GM19193 (cell line): ENCODE results near the gene MAGI3.

Experiments used
- POLR2A ChIP-seq: IDR thresholded peaks from 4 replicates; pipeline ENCODE4 v1.6.1; 2011; ENCODE audit not compliant: insufficient read depth, insufficient read length; ENCODE audit errors: extremely low read depth

MAGI3 gene

DNA sequence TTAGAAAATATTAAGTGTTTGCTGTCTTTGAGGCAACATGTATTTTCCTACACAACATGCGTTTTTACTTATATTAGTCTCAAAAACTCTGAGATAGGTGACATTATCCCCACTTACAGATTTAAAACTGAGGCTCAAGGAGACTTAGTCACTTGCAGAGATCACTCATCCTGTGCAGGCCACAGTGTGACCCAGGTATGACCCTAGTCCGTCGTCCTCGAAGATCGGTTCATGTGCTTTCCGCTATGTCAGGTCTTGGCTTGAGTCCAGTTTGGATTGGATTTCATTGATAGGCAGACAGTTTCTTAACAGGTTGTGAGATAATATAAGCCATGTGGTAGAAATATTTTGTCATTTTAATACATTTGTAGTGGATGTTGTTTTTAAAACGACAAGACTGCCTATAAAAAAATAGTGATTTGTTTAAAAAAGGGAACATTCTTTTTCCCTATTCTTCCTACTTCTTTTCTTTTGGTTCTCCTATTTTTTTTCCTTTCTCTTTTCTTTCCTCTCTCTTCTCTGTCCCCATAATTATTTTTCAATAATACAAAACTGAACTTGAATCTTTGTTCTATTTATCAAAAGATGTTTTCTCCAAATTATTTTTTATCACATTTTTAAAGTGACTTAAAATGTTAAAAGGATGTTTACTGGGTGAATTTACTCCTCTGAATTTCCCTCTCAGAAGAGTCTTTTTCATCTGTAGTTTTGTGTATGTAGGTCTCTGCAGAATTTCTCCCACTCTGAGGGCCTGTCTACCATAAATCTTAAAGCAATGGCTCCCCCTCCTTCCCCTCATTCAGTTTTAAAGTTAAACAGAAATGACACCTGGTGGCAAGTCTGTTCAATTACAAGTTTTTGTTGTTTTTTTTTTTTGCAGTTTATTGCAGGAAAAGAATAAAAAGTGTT lies 287.2 kb downstream of the MAGI3 start:
- TF ChIP-seq POLR2A = no peak

GRCh38 chr1:113678159-113678469 lies 287.8 kb downstream of the MAGI3 start:
- TF ChIP-seq POLR2A = no peak

GRCh38 chr1:113681596-113682337 lies 291.5 kb downstream of the MAGI3 start:
- no peak for TF ChIP-seq POLR2A

- TF ChIP-seq POLR2A = no peak
Measured at GRCh38 chr1:113683384-113684152, 293.3 kb downstream of the MAGI3 start.

DNA sequence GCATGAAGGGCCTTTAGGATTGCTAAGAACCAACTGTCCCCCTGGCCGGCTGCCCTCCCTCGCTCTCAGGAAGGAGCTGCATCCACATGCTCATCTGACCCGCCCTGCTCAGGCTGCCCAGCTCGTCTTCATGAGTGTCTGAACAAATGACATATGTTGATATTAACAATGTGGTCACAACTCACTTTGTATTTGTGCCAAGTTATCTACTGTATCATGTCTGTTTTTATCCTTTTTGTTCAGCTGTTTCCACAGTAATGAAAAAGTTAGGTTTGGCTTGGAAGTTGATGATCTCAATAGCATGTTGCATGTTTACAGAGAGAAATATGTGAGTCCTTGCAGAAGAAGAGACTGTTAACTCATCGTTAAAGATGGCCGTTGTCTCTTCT lies 293.8 kb downstream of the MAGI3 start:
- no peak for TF ChIP-seq POLR2A

GRCh38 chr1:113686891-113687618 lies 296.7 kb downstream of the MAGI3 start:
- TF ChIP-seq POLR2A = no peak

GRCh38 chr1:113691184-113691583 lies 300.9 kb downstream of the MAGI3 start:
- no peak for TF ChIP-seq POLR2A

- no peak for TF ChIP-seq POLR2A
Measured at GRCh38 chr1:113692342-113692741, 302.0 kb downstream of the MAGI3 start.

DNA sequence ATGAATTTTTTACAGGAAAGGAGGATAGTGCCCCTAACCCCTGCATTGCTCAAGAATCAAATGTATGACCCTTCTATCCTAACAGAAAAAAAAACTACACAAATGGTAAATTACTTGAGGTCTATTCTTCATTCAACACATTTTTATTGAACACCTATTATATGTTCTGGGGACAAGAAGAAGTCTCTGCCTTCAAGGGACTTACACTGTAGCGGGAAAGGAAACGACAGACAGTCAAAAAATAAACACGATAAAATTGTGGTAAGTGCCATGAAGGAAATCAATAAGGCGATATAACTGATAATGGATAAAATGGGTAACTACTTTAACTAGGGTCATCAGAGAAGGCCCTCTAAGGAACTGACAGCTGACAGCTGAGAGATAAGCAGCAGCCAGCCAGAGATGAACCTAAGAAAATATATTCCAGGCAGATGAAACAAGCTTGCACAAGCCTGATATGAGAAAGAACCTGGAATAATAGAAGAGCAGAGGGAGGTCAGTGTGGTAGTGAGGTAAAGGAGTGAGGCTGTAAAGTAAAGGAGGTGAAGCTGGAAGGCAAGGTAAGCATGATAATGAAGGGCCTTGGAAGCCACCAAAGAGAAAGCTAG lies 302.6 kb downstream of the MAGI3 start:
- TF ChIP-seq POLR2A = no peak

DNA sequence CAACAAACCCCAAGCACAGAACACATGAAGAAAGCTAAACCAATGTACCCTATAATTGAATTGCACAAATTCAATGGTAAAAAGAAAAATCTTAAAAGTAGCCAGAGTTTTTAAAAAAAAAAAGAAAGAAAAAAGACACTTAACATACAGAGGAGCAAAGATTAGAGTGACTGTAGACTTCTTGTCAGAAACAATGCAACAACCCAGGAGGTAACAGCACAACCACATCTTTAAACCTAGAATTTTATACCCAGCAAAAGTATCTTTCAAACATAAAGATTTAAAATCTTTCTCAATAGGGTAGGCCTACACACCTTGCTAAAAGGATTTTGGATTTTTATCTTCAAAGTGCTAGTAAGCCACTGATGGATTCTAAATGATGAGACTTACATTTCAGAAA lies 304.6 kb downstream of the MAGI3 start:
- TF ChIP-seq POLR2A = no peak

- no peak for TF ChIP-seq POLR2A
Measured at GRCh38 chr1:113701429-113701828, 311.1 kb downstream of the MAGI3 start.

- no peak for TF ChIP-seq POLR2A
Measured at GRCh38 chr1:113714606-113715269, 324.4 kb downstream of the MAGI3 start.

DNA sequence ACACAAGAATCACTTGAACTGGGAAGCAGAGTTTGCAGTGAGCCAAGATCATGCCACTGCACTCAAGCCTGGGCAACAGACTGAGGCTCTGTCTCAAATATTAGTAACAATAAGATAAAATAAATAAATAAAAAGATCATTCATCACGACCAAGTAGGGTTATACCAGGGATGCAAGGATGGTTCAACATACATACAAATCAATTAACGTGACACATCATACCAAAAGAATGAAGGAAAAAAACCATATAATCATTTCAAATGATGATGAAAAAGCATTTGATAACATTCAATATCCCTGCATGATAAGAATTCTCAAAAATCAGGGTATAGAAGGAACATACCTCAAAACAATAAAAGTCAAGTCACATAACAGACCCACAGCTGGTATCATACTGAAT lies 330.7 kb downstream of the MAGI3 start:
- no peak for TF ChIP-seq POLR2A

GRCh38 chr1:113732802-113733201 lies 342.5 kb downstream of the MAGI3 start:
- no peak for TF ChIP-seq POLR2A

DNA sequence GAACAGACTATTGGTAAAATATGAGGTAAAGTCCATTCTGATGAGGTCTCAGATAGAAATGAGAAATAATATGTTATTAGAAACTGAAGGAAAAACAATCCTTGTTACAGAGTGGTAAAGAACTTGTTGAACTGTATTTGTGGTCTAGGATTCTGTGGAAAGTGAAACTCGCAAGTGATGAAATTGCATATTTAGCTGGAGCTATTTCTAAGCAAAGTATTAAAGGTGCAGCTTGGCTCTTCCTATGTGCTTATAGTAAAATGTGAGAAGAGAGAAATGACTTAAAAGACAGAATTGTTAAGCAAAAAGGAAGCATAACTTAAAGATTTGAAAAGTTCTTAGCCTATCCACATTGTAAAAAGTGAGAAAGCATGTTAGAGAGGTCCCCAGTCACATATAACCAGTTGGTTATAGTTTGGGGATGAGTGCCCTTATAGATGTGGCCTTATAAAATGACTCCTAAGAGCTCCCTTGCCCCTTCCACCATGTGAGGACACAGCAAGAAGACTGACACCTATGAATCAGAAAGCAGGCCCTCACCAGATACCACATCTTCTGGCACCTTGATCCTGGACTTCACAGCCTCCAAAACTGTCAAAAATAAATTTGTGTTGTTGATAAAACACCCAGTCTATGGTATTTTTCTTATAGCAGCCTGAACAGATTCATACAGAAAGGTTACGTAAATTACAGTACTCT lies 344.2 kb downstream of the MAGI3 start:
- TF ChIP-seq POLR2A = no peak
